IPS-15b (cell line): ENCODE results near the gene ZKSCAN3.
"Not testable (repeated sequence)": the region's sequence is repeated elsewhere in the genome, so short reads cannot be mapped to it uniquely, and the experiment has no call there.

Experiments used
- H3K27me3 ChIP-seq: one replicate; pipeline ENCODE4 v1.6.1; 2013; ENCODE audit warnings: low read length; ENCODE audit not compliant: control insufficient read depth, insufficient read depth
- H3K36me3 ChIP-seq: one replicate; pipeline ENCODE4 v1.6.1; 2013; ENCODE audit warnings: low read length; ENCODE audit not compliant: control insufficient read depth, insufficient read depth
- H3K4me1 ChIP-seq: one replicate; pipeline ENCODE4 v1.6.1; 2013; ENCODE audit warnings: mild to moderate bottlenecking, low read length; ENCODE audit not compliant: control insufficient read depth, insufficient read depth
- H3K4me3 ChIP-seq: one replicate; pipeline ENCODE4 v1.5.1; 2013; ENCODE audit warnings: low read depth, low read length
- H3K9ac ChIP-seq: one replicate; pipeline ENCODE4 v1.6.1; 2013; ENCODE audit warnings: low read depth, mild to moderate bottlenecking, low read length
- H3K9me3 ChIP-seq: one replicate; pipeline ENCODE4 v1.6.1; 2013; ENCODE audit warnings: mild to moderate bottlenecking, low read length; ENCODE audit not compliant: control insufficient read depth, insufficient read depth

The ZKSCAN3 gene

GRCh38 chr6:28347119-28347518, 2.6 kb upstream of the ZKSCAN3 start:
- H3K9me3 ChIP-seq: no peaks in the 10 kb centered on the region
- peaks cover 3% of the 10 kb centered on the region for H3K4me1 ChIP-seq
- H3K36me3 ChIP-seq: no peaks in the 10 kb centered on the region
- no peak overlapping the region for H3K9ac ChIP-seq
- peaks cover 10% of the 10 kb centered on the region for H3K27me3 ChIP-seq
- no peak overlapping the region for H3K4me3 ChIP-seq

- Histone ChIP-seq H3K27me3 (peaks cover 10% of the 10 kb centered on the region), H3K4me3 (peak overlapping the region; percentile 91), H3K4me1 (peaks cover 3% of the 10 kb centered on the region), H3K9me3 (no peaks in the 10 kb centered on the region), H3K36me3 (no peaks in the 10 kb centered on the region), H3K9ac (peak overlapping the region; percentile 86)
Measured at GRCh38 chr6:28349344-28349891, 329 bp upstream of the ZKSCAN3 start.

GRCh38 chr6:28351087-28351486, 1.3 kb downstream of the ZKSCAN3 start:
- H3K9ac ChIP-seq: no peak overlapping the region
- H3K4me1 ChIP-seq: peaks cover 6% of the 10 kb centered on the region
- H3K9me3 ChIP-seq: no peaks in the 10 kb centered on the region
- no peaks in the 10 kb centered on the region for H3K27me3 ChIP-seq
- no peaks in the 10 kb centered on the region for H3K36me3 ChIP-seq
- H3K4me3 ChIP-seq: peak overlapping the region; percentile 91

GRCh38 chr6:28351493-28351925, 1.8 kb downstream of the ZKSCAN3 start:
- no peak overlapping the region for H3K4me3 ChIP-seq
- no peaks in the 10 kb centered on the region for H3K27me3 ChIP-seq
- H3K9me3 ChIP-seq: no peaks in the 10 kb centered on the region
- H3K9ac ChIP-seq: no peak overlapping the region
- no peaks in the 10 kb centered on the region for H3K36me3 ChIP-seq
- peaks cover 6% of the 10 kb centered on the region for H3K4me1 ChIP-seq

GRCh38 chr6:28353356-28353755, 3.6 kb downstream of the ZKSCAN3 start:
- Histone ChIP-seq H3K9me3 (no peaks in the 10 kb centered on the region), H3K4me3 (no peak overlapping the region), H3K4me1 (peaks cover 6% of the 10 kb centered on the region), H3K9ac (no peak overlapping the region), H3K27me3 (no peaks in the 10 kb centered on the region), H3K36me3 (no peaks in the 10 kb centered on the region)

- peaks cover 6% of the 10 kb centered on the region for H3K4me1 ChIP-seq
- no peak overlapping the region for H3K9ac ChIP-seq
- no peak overlapping the region for H3K4me3 ChIP-seq
- no peaks in the 10 kb centered on the region for H3K36me3 ChIP-seq
- no peaks in the 10 kb centered on the region for H3K9me3 ChIP-seq
- no peaks in the 10 kb centered on the region for H3K27me3 ChIP-seq
Measured at GRCh38 chr6:28353981-28354676, 4.4 kb downstream of the ZKSCAN3 start.

- Histone ChIP-seq H3K36me3 (no peaks in the 10 kb centered on the region), H3K9ac (no peak overlapping the region), H3K27me3 (no peaks in the 10 kb centered on the region), H3K9me3 (no peaks in the 10 kb centered on the region), H3K4me3 (no peak overlapping the region), H3K4me1 (peaks cover 6% of the 10 kb centered on the region)
Measured at GRCh38 chr6:28354688-28355554, 5.2 kb downstream of the ZKSCAN3 start.

- Histone ChIP-seq H3K9me3 (no peaks in the 10 kb centered on the region), H3K9ac (no peak overlapping the region), H3K36me3 (no peaks in the 10 kb centered on the region), H3K4me1 (peaks cover 5% of the 10 kb centered on the region), H3K4me3 (peak overlapping the region; percentile 38), H3K27me3 (no peaks in the 10 kb centered on the region)
Measured at GRCh38 chr6:28355743-28356665, 6.3 kb downstream of the ZKSCAN3 start.

GRCh38 chr6:28356666-28357020, 6.9 kb downstream of the ZKSCAN3 start:
- Histone ChIP-seq H3K27me3 (no peaks in the 10 kb centered on the region), H3K9ac (no peak overlapping the region), H3K4me3 (no peak overlapping the region), H3K36me3 (no peaks in the 10 kb centered on the region), H3K4me1 (peaks cover 3% of the 10 kb centered on the region), H3K9me3 (no peaks in the 10 kb centered on the region)

- Histone ChIP-seq H3K4me3 (no peak overlapping the region), H3K9ac (no peak overlapping the region), H3K27me3 (no peaks in the 10 kb centered on the region), H3K9me3 (no peaks in the 10 kb centered on the region), H3K36me3 (no peaks in the 10 kb centered on the region), H3K4me1 (peaks cover 3% of the 10 kb centered on the region)
Measured at GRCh38 chr6:28357036-28357435, 7.3 kb downstream of the ZKSCAN3 start.

GRCh38 chr6:28359562-28359961, 9.8 kb downstream of the ZKSCAN3 start:
- H3K4me1 ChIP-seq, H3K9me3 ChIP-seq, H3K27me3 ChIP-seq, H3K9ac ChIP-seq, H3K4me3 ChIP-seq, H3K36me3 ChIP-seq: not testable (repeated sequence)
